ENCODE measurements around the gene PIK3R6.

PIK3R6 gene

DNA sequence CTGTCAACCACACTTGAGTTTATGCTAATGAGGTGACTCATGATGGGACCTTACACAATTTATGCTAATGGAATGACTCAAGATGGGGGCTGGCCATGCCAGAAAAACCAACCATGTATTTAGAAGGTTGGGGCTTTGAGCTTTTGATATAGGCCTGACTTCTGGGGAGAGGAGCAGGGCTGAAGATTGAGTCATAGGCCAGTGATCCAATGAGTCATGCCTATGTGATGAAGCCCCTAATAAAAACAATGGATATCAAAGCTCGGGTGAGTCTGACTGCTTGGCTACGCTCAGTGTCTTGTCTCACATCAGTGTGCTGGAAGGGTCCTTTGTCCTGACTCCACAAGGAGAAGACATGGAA, 75.6 kb downstream of the PIK3R6 start:
- DNase-seq, result peak; percentile 70 to 91 (median 83)

DNA sequence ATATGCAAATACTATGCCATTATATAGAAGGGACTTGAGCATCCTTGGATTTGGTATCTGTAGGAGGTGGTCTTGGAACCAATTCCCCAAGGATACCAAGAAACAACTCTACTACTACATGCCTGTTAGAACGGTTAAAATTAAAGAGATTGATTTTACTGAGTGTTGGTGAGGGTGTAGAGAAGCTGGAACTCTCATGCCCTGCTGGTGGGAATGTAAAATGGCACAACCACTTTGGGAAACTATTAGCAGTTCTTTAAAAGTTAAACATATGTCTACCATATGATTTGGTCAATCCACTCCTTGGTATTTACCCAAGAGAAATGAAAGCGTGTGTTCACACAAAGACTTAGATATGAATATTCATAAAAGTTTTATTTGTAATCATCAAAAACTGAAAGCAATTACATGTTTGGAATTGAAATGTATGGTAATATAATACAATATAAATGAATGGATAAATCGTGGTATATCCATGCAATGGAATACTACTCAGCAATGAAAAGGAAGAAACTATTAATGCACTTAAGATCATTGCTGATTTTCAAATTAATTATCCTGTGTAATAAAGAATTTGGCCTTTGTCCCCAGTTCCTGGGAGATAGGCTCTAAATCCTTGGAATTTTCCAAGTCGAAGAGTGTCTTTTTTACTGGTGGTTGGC, 76.1 kb downstream of the PIK3R6 start:
- DNase-seq, result peak in 1 of 3 donors; percentile 14

DNA sequence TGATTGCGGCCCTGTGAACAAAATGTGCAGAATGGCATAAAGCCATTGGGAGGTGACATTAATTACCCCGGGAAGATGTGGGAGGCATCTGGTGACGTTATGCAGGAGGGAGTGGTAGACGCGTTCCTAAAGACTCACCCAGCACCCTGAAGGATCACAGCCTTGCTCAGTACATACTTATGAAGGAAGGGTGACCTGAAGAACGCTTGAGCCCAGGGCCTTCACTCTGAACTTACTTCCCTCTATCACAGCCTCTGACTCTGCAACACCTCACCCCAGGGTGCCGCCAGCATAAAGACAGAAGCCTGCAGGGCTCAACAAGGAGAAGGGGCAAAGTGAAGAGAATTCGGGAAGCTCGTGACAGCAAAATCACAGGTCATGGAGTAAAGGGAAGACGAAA, 77.7 kb downstream of the PIK3R6 start:
- no peak for DNase-seq

DNA sequence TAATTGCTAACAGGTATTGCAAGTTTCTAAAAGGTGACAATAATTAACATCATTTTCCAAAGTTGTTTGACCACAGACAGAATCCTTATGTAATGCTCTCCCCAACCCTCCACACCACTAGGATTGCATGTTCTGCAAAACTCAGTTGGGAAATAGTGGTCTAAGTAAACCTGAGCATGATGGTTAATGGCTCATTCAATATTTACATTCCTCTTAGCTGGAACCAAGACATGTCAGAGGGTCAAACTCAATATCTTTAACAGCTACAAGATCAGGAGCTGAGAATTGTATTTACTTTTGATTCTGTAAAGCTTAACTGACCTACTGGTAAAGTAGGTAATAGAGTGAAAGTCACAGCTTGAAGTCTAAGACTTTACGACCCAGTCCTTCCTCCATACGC, 78.5 kb downstream of the PIK3R6 start:
- no peak for DNase-seq

DNA sequence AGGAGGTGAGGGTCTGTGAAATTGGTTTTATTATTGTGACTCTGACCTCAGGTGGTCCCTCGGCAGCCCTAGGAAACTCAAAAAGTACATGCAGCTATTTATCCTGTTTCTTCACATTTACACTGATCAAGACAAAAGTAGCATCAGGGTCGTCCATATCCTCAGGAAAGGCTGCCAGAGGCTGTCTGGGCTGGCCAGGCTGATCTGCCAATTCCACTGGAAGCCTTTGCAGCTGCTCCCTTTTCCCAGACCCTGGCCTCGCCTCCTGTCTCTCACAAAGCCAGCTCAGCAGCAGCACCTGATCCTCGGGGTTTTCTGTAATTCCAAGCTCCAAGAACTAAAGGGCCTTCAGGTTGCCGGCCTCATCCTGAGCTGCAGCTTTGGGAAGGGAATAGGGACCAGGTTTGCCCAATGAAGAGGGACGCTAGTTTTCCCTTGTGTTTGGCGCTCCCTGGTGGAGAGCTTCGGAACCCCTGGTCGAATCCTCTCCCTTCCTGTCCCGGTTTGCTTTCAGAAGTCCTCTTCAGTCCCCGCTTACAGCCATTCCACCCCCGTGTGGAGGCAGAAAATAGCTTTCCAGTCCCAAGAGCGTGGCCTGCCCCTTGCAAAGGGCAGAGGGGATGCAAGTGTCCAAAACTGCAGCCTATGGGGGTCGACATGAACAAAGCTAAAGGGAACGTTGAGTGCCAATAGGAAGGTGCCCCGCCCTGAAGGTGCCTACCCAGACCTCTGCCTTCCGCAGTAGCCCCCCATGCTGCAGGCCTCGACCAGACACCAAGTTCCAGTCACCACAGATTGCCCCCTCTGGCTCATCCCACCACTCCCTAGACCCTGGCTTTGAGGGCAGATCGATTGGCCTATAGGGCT, 81.7 kb downstream of the PIK3R6 start:
- DNase-seq, result peak; percentile 72 to 86 (median 82)

DNA sequence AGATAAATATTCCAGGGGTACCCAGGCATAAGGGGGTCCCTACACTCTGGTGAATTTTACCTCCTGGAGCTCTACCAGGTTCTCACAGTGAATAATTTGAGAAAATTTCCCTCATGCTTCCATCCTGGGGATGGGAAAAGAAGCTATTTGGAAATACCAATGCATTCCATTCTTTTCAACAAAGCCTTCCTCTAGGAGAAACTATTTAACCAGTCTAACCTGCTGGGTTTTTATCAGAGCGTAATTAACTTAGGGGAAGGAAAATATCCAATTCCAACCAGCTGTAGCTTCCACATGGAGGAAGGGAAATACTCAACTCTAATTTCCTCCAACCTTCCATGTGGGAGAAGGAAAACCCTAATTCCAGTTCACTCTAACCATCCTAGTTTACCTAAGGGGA, 85.3 kb downstream of the PIK3R6 start:
- peak in 1 of 3 donors; percentile 15 for DNase-seq

- DNase-seq, result peak; percentile 28 to 64 (median 56)
Measured at GRCh38 chr17:8781776-8782175, 85.7 kb downstream of the PIK3R6 start.

GRCh38 chr17:8776881-8777280, 90.6 kb downstream of the PIK3R6 start:
- DNase-seq, result peak in 1 of 3 donors; percentile 23

GRCh38 chr17:8776248-8776647, 91.2 kb downstream of the PIK3R6 start:
- DNase-seq, result no peak

GRCh38 chr17:8766731-8767130, 100.7 kb downstream of the PIK3R6 start:
- DNase-seq, result no peak

- DNase-seq, result no peak
Measured at GRCh38 chr17:8762012-8762411, 105.5 kb downstream of the PIK3R6 start.

GRCh38 chr17:8758137-8758596, 109.3 kb downstream of the PIK3R6 start, which contains the start of gene SPDYE4:
SPDYE4 (minus strand) TSS chr17:8758546; CDS start chr17:8758382, 164 bp downstream.
- no peak for DNase-seq

DNA sequence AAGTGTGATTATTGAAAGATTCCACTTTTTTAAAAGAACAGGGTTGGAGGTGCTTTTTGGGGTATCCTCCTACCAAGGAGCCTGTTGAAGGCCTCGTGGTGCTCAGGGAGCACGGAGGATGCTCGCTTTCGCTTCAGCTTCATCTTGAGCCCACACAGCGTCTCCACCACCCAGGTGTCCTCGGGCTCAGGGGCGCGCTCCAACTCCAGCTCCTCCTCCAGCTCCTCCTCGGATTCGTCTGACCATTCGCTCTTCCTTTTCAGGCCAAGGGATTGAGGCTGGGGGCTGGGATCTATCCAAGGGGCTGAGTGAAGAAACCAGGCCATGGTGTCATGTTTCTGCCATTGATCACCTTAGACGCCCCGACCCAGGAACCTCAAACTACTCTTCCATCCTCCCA, 110.3 kb downstream of the PIK3R6 start:
- DNase-seq, result no peak

DNA sequence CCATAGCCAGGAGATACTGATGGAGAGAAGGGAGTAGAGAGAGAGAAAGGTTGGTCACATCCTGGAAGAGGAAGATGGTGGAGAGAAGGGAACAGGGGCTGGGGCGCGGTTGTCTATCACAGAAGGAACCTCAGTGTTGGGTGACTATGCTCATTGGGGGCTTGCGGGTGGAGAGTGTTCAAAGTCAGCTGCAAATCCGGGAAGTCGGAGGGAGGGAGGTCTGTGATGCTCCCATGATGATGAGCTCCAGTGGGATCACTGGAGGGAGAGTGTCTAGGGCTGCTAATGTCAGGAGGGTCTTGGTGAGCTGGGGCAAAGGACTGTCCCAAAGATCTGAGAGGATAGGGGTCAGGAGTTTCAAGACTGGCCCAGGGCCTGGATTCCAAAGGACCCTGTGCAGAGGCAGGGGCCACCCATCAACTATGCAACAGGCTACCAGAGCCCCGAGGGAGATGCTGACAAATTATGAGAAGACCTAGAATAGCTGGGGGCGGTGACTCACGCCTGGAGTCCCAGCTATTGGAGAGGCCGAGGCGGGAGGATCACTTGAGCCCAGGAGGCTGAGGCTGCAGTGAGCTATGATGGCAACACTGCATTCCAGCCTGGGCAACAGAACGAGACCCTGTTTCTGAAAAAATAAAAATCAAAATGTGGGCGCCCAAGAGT, 111.8 kb downstream of the PIK3R6 start:
- no peak for DNase-seq

- DNase-seq, result no peak
Measured at GRCh38 chr17:8754890-8755289, 112.6 kb downstream of the PIK3R6 start.

- DNase-seq, result peak; percentile 34 to 57 (median 41)
Measured at GRCh38 chr17:8753976-8754440, 113.5 kb downstream of the PIK3R6 start.

- DNase-seq, result peak in 1 of 3 donors; percentile 12
Measured at GRCh38 chr17:8753136-8753975, 114.1 kb downstream of the PIK3R6 start.

Data from suppressor macrophage treated with lipopolysaccharide for 1 hour (primary cell).